Mesothelial cell of epicardium (in vitro differentiated cells): ENCODE data around the gene BRINP2. TPM values are rescaled to one million over a fixed set of nuclear protein-coding genes. Genes with fewer than 3 reads are reported as not detected.

Experiments used
- DNase-seq, 2 experiments: peaks; one replicate each; pipeline ENCODE4 v3.0.0; 2021; ENCODE audit warnings: low spot score in 2 of 2; ENCODE audit not compliant: unreplicated experiment in 2 of 2
- H3K27ac Mint-ChIP-seq: 2 replicates; pipeline ENCODE4 v1.8.0; 2021; ENCODE audit warnings: mixed read lengths
- H3K27me3 Mint-ChIP-seq: 2 replicates; pipeline ENCODE4 v1.8.0; 2021; ENCODE audit warnings: low read depth, mixed read lengths
- H3K36me3 Mint-ChIP-seq: 2 replicates; pipeline ENCODE4 v1.8.0; 2021; ENCODE audit warnings: mixed read lengths
- H3K4me1 Mint-ChIP-seq: 2 replicates; pipeline ENCODE4 v1.8.0; 2021; ENCODE audit warnings: mixed read lengths
- H3K4me3 Mint-ChIP-seq: 2 replicates; pipeline ENCODE4 v1.8.0; 2021; ENCODE audit warnings: mild to moderate bottlenecking, moderate library complexity, mixed read lengths
- H3K9me3 Mint-ChIP-seq: 2 replicates; pipeline ENCODE4 v1.8.0; 2021; ENCODE audit warnings: mixed read lengths
- total RNA-seq: library from RNA; stranded (reverse); gene quantifications from 3 replicates; pipeline ENCODE4 v1.2.1, GENCODE V29; 2021
- TF ChIP-seq, protein P1 (sequence below): fragments of 200-600 bp; sonication (generic); IDR thresholded peaks from one replicate; pipeline ENCODE4 v1.5.0; 2021; ENCODE audit warnings: antibody characterized with exemption; ENCODE audit not compliant: unreplicated experiment

The BRINP2 gene
- total RNA-seq, 1 donor from 2014 or later, result 0.63 TPM

DNA sequence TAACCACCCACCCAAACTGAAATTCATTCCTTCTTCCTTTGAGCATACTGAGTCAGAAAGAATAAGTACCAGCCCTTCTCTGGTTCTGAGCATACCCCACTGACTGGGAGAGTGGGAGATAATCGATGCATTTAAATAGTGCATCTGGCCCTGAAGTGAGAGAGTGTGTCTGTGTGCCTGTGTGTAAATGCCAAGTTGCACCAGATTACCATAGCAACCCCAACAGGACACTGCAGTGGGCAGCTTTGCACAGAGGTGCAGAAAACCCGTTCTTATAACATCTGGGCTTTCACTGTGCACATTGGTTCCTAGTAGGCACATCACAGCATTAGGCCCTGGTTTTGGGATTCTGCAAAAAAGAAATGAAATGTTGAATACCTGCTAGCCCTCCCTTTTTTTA, 8.5 kb upstream of the BRINP2 start:
- H3K27me3 Mint-ChIP-seq, result peaks cover 16% of the 10 kb centered on the region

DNA sequence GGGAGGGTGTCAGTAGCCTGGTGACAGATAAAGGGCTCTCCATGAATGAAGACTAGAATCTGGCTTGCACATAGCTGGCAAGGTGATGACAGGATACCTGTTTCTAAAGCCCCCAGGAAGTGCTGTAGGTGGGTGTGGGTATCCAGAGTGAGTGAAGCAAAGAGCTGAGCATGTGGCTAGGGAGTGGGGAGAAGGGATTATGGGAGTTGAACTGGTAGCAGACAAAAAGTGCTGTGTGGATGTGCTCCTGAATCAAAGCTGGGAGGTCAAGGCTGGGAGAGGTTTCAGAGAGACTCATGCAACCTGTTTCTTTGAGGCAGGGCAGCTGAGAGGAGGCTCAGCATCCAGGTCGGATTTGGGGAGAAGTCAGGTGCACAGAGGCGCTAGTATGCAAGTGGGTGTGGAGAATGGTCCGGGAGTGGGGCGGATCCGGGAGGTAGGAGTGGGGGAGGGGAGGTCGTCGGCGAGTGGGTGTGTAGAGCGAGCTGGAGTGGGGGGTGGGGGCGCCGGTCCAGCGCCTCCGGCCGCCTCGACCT, 6.8 kb upstream of the BRINP2 start:
- peaks cover 6% of the 10 kb centered on the region for H3K4me1 Mint-ChIP-seq

More for the DNA sequence above, 8.5 kb upstream of the BRINP2 start:
- H3K36me3 Mint-ChIP-seq, result no peaks in the 10 kb centered on the region
- DNase-seq, result no peak
- H3K4me3 Mint-ChIP-seq, result no peak overlapping the region
- no peaks in the 10 kb centered on the region for H3K9me3 Mint-ChIP-seq
- TF ChIP-seq, protein P1, sequence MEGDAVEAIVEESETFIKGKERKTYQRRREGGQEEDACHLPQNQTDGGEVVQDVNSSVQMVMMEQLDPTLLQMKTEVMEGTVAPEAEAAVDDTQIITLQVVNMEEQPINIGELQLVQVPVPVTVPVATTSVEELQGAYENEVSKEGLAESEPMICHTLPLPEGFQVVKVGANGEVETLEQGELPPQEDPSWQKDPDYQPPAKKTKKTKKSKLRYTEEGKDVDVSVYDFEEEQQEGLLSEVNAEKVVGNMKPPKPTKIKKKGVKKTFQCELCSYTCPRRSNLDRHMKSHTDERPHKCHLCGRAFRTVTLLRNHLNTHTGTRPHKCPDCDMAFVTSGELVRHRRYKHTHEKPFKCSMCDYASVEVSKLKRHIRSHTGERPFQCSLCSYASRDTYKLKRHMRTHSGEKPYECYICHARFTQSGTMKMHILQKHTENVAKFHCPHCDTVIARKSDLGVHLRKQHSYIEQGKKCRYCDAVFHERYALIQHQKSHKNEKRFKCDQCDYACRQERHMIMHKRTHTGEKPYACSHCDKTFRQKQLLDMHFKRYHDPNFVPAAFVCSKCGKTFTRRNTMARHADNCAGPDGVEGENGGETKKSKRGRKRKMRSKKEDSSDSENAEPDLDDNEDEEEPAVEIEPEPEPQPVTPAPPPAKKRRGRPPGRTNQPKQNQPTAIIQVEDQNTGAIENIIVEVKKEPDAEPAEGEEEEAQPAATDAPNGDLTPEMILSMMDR, result no peak
- no peak overlapping the region for H3K27ac Mint-ChIP-seq
- peaks cover 6% of the 10 kb centered on the region for H3K4me1 Mint-ChIP-seq

DNA sequence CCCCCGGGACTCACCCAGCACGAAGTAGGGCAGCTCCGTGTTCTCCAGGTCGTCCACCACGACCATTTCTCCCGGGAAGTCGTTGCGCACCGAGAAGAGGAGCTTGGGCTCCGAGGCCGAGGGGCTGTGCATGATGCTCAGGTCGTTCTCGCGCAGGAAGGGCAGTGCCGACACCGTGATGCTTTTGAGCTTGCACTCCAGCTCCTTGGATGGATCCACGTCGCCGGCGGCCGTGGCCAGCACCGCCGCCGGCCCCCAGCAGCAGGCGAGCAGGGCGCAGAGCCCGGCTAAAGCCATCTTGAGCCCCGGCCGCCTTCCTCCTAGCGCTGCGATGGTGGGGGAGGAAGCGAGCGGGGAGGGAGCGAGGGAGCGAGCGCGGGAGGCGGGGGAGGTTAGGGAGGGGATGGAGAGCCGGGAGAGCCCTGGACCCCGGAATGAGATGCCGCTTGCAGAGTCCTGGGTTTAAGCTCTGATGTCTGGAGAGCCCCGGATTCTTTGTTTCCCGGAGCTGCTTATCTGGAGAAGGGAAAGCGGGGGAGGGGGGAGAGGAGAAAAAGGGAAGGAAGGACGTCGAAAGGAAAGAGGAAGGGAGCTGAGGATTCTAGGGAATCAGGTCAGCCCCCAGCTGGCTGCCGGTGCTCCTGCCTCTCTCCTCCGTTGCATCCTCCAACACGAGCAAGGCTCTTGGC, 6.2 kb upstream of the BRINP2 start, which contains the start of gene ASTN1:
Gene ASTN1 (minus strand): TSS at position 333 of the 689 bp plus-strand sequence. CDS start 36 bp downstream, at position 297.
- Mint-ChIP-seq H3K36me3 (no peaks in the 10 kb centered on the region), H3K4me1 (peaks cover 6% of the 10 kb centered on the region), H3K9me3 (no peaks in the 10 kb centered on the region), H3K27me3 (peaks cover 9% of the 10 kb centered on the region), H3K27ac (no peak within 1 kb of the TSS), H3K4me3 (peak within 1 kb of the TSS; percentile 64)
- no peak for DNase-seq
- TF ChIP-seq, protein P1, result no peak

More for the DNA sequence above, 6.8 kb upstream of the BRINP2 start:
- Mint-ChIP-seq H3K27ac (no peak overlapping the region), H3K4me3 (peak overlapping the region; percentile 64), H3K9me3 (no peaks in the 10 kb centered on the region), H3K36me3 (no peaks in the 10 kb centered on the region), H3K27me3 (peaks cover 13% of the 10 kb centered on the region)
- TF ChIP-seq, protein P1, result no peak
- DNase-seq, result no peak

DNA sequence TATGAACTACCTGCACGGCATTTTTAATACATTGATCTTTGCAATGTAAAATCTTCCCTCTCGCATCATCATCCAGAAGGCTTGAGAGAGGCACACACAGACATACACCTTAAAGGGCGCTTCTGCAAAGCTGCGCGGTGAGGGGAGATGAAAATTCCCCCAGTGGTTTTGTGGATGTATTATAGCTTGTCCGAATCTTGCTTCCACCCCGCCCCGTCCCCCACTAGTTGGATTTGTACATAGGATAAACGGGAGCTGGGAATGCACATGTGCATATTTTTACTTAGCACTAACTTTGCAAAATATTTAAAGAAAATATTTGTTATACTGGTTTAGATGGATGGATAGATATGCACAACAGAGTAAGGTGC, 5.7 kb upstream of the BRINP2 start:
- TF ChIP-seq, protein P1, result no peak
- DNase-seq, result no peak
- Mint-ChIP-seq H3K4me1 (peaks cover 6% of the 10 kb centered on the region), H3K36me3 (no peaks in the 10 kb centered on the region), H3K27me3 (peaks cover 3% of the 10 kb centered on the region), H3K4me3 (peak overlapping the region; percentile 64), H3K27ac (no peak overlapping the region), H3K9me3 (no peaks in the 10 kb centered on the region)

- H3K9me3 Mint-ChIP-seq, result no peaks in the 10 kb centered on the region
- H3K4me3 Mint-ChIP-seq, result no peak overlapping the region
- TF ChIP-seq, protein P1, result no peak
- no peak for DNase-seq
- peaks cover 10% of the 10 kb centered on the region for H3K27me3 Mint-ChIP-seq
- H3K4me1 Mint-ChIP-seq, result no peaks in the 10 kb centered on the region
- H3K36me3 Mint-ChIP-seq, result no peaks in the 10 kb centered on the region
- H3K27ac Mint-ChIP-seq, result no peak overlapping the region
These were observed 872 bp downstream of the BRINP2 start for GRCh38 chr1:177171536-177172123.
